GM18526 (cell line): ENCODE data around the gene YES1.

Source experiments
- POLR2A ChIP-seq: IDR thresholded peaks from 3 replicates; pipeline ENCODE4 v1.6.1; 2011; ENCODE audit not compliant: insufficient read length; ENCODE audit errors: extremely low read depth

Gene YES1

DNA sequence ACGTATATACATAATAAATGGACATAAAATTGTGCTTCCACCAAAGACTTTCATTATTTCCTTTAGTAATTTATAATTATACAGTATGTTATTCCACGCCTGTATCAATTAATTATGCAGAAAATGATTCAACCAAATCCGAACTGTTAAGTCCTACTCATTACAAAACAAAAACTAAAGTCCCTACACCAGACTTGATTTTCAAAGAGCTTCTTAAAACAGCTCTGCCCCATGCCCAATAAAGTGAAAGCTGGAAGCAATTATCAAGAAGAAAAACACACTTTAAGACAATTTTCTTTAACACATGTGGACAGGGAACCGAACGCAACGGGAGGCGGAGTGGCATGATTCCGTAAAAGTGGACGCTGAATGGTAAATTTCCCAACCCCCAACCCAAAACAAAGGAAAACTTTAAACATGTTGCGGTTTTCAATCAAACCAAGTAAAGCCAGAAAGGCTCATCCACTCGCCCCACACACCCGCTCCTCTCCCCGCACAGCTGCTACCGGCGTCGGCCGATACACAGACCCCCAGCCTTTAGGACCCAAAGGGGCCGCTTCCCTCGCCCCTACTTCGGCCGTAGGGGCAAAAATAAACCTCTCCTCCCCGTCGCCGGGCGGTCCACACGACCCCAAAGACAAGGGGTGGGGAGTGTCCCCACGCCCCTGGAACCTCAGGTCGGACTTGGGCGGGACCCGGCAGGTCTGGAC is 705 bp downstream of the YES1 start:
- no peak for TF ChIP-seq POLR2A

- no peak for TF ChIP-seq POLR2A
These were observed 1.9 kb downstream of the YES1 start for GRCh38 chr18:809985-810642.

DNA sequence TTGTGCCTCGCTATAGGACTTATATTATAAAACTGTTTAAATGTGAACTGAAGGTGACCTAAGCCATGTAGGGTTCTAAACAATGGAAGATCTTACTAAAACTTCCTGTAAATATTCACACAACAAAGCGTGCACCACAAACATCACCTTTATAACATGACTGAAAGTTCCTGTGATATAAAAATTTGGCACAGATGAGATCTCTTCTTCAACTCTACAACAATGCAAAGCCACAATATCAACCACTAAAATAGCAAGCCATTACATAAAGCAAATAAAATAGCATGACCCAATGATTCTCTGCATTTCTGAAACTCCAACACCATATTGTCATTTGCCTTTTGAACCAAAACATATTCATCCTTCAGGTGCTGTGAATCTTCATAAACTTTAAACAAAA is 3.5 kb downstream of the YES1 start:
- no peak for TF ChIP-seq POLR2A

DNA sequence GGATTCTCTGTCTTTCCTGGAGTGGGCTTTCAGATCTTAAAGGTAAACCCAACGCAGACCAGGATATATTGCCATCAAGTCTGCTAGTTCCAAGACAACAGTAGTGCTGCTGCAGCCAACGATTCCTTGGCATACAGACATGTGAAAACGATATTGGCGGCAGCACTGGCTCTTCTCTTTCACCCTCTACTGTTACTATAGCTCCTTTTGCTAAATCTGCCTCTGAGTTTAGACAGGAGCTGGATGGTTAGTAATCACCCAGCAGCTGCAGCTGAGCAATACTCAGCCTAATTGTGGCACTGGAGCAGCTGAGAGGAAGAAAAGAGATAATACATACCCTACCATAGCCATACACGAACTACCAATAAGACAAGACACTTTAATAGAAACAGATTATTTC is 4.0 kb downstream of the YES1 start:
- TF ChIP-seq POLR2A: no peak

DNA sequence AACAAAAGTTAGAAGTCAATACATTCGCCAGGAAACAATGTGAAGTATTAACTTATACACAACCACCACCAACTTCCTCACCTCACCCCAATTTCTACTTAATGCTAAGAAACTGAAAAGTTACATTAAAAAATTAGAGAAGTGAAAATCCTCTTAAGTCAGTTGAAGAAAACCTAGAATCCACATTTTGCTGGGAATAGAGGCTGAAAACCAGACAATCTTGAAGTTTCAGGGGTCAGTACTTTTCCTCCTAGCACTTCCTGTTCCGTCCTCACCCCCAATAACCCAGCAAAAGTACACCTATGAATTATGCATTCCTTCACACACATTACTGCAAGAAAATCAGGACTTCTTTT is 6.3 kb downstream of the YES1 start:
- TF ChIP-seq POLR2A: no peak

DNA sequence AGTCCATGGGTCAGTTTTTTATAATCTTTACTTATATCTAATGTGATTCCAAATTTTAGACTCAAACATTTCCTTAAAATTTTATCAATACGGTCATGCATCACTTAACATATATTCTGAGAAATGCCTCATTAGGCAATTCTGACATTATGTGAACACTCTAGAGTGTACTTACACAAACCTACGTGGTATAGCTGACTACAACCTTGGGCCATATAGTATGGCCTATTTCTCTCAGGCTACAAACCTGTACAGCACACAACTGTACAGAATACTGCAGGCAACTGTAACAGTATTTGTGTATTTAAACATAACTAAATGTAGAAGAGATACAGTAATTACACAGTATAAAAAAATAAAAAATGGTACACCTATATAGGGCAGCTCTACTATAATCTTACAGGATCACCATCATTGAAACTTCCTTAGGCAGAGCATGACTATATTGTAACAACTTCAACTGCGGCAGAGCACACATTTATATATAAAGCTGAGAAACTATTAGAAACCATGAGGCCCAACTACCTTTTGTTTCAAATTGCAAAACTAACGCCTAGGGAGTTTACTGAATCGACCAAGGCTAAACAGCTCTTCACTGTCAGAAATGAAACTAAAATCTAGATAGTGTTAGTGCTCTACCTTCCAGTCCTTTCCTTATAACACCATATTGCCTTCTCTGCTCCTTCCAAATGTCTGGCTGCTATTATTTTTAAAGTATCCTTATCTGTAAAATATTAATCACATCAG is 6.9 kb downstream of the YES1 start:
- TF ChIP-seq POLR2A: no peak

- TF ChIP-seq POLR2A: no peak
These were observed 10.9 kb downstream of the YES1 start for GRCh38 chr18:801137-801536.

GRCh38 chr18:799943-800342 is 12.1 kb downstream of the YES1 start:
- no peak for TF ChIP-seq POLR2A

- TF ChIP-seq POLR2A: no peak
These were observed 22.6 kb downstream of the YES1 start for GRCh38 chr18:789397-789796.

DNA sequence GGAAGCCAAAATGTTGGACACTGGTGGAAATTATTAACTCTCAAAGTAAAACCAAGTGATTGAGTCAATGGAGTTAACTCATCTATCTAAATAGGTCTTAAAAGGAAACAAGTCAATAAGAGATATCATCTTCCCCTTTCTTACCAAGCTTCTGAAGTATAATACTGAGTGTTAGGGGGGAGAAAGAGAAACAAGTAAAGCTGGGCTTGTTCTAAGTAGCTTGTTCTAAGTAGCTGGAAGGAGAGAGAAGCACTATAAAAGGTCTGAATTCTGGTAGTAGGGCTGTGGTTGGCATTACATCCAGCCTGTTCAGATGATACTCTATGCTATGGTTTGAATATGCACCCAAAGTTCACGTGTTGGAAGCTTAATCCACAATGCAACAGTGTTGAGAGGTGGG is 26.8 kb downstream of the YES1 start:
- no peak for TF ChIP-seq POLR2A

GRCh38 chr18:784470-785172 is 27.4 kb downstream of the YES1 start:
- no peak for TF ChIP-seq POLR2A

DNA sequence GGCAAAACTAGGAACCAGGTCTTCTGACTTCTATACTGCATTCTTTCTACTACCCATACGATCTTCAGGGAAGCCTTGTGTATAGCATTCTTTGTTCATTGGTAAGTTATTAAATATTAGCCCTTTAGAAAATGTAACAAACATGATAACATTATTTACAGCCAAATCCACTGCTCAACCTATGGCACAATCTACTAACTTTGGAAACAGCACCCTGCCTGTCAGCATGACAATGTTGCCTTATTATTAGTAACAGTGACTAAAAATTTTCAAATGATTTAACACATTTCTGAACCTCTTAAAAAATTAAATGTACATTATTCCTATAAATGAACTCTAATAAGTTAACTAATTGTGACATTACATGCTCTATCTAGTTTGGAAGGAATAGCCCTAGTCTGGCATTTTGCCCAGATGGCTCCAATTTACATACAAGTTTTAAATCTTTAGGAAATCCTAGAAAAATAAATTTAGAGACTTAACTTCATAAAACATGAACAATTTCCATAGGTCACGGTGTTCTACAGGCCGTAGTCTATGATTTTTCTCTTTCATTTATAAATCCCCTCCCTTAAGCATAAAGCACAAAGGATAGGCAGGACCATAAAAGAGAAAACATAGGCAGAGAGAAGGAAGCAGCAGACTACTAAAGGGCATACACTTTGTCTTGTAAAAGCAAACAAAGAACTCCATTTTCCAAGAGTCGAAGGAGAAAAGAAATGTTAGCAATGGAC is 33.7 kb downstream of the YES1 start:
- TF ChIP-seq POLR2A: no peak

- TF ChIP-seq POLR2A: no peak
These were observed 35.0 kb downstream of the YES1 start for GRCh38 chr18:777021-777420.

- no peak for TF ChIP-seq POLR2A
These were observed 37.2 kb downstream of the YES1 start for GRCh38 chr18:774811-775210.
